Heart left ventricle (tissue), 13 donors: ENCODE data around the gene ZIK1.

Source experiments
- CTCF ChIP-seq, 12 donors: fragments of 200-600 bp; sonication (generic) in 4 of 12; IDR thresholded peaks; one replicate each; pipeline versions ENCODE4 v1.5.0 to v1.8.0; 2018 to 2022; ENCODE audit warnings: antibody characterized with exemption in 12 of 12, mild to moderate bottlenecking in 5 of 12
- POLR2A ChIP-seq, 2 donors: fragments of 450-650 bp; IDR thresholded peaks; one replicate each; pipeline ENCODE4 v1.6.1; 2017; ENCODE audit warnings: antibody characterized with exemption in 2 of 2, mild to moderate bottlenecking in 2 of 2, moderate library complexity in 2 of 2
- donor health status: ischemic (EF 13 %, LVEDD 7.1; RV severe dilation, severe dysfunction).
- donor health status: DM: no; HTN: yes; CAD: no.
- donor health status: DM: no; HTN: no; CAD: no.
- donor health status: ischemic (EF 25% LVEDD 6.9; RV normal size, moderate dysfunction).
- donor health status: ischemic (EF 25% LVEDD 5.7; RV mildly dilated, moderate dysfunction).
- donor health status: ischemic (EF 35%, LVEDD 5.7; RV mildly dilated, moderate dysfunction).
- donor health status: nonischemic (EF 11% LVEDD 7.7; RV severe dilation, severe dysfunction).
- donor health status: DM: yes; HTN: yes; CAD: no.
- donor health status: PGD.
- donor health status: ischemic (EF 29% LVEDD 5.4; RV normal size, mild dysfunction).
- donor health status: nonischemic (EF 23%, LVEDD 6.1; RV moderate dilation, normal function).

- TF ChIP-seq CTCF (IDR thresholded peaks at IDR 0.05) (no peak), POLR2A (IDR thresholded peaks at IDR 0.05) (no peak)
These were observed 833 bp upstream of the ZIK1 start for GRCh38 chr19:57583104-57583520.
